ENCODE data around the gene NUDC. TPM values are rescaled to one million over a fixed set of nuclear protein-coding genes. Genes with fewer than 3 reads are reported as not detected.
"Not testable (repeated sequence)": the region's sequence is repeated elsewhere in the genome, so short reads cannot be mapped to it uniquely, and the experiment has no call there.

The NUDC gene
- total and polyA plus RNA-seq, 2 of the 13 experiments (the other 11 are each of a cell fraction or from before 2014, with no cell fraction given), result 34.7 to 104 TPM

GRCh38 chr1:26879793-26880192 lies 41.8 kb upstream of the NUDC start (continued):
- no peak for TF ChIP-seq ZNF891 (CRISPR knock-in tag; IDR thresholded peaks at IDR 0.05)

GRCh38 chr1:26881611-26882010 lies 39.9 kb upstream of the NUDC start:
- H3K9me3 ChIP-seq (ENCODE audit: low read length); H3K27me3 ChIP-seq (ENCODE audit: control insufficient read depth in 1 of 2, insufficient read depth in 2 of 2, low read length in 2 of 2); H3K4me2 ChIP-seq (ENCODE audit: low read depth, low read length); BruUV-seq (replicated peaks); H3K4me3 ChIP-seq (replicated peaks in 1 of 3; ENCODE audit: insufficient read depth in 1 of 3, low read depth in 2 of 3, low read length in 3 of 3); H2AFZ ChIP-seq (ENCODE audit: low read length); intact Hi-C loops (cut with micrococcal nuclease; ENCODE audit: unreplicated experiment); H3K9ac ChIP-seq (ENCODE audit: insufficient read depth, low read depth, low read length); H4K20me1 ChIP-seq (ENCODE audit: insufficient read depth, low read length); in situ Hi-C loops (cut with HindIII; ENCODE audit: extremely low pct_ligation_motif_present, low pct_unique_long_range_greater_than_20kb); H3K79me2 ChIP-seq (ENCODE audit: insufficient read depth, low read length); CTCF ChIA-PET (ENCODE audit: low intra/inter-chr PET ratio, low total read pairs); TF ChIP-seq EP300 (CRISPR knock-in tag; IDR thresholded peaks at IDR 0.05; ENCODE audit: borderline replicate concordance): not testable (repeated sequence)
- peak overlapping the region; percentile 26 for H3K27ac ChIP-seq (ENCODE audit: extremely low read length, insufficient read depth, low read length)
- WGBS (ENCODE audit: low lambda C conversion rate), result 55% methylated on average over 5 of the region's 6 CpGs
- POLR2A ChIA-PET, result interaction anchor here (0.7 to 3.5 kb wide), 10 partner anchors 8 to 110 kb away, joined by 3 to 23 read pairs (median 8); partner anchors contain the start of genes GPATCH3, GPN2 and NR0B2
- H3K36me3 ChIP-seq (replicated peaks in 1 of 2; ENCODE audit: control insufficient read depth in 1 of 2, insufficient read depth in 2 of 2, low read length in 2 of 2), result peaks cover 20 to 62% of the 10 kb centered on the region in 2 experiments
- DNase-seq (ENCODE audit: low spot score) (peak; percentile 48), ATAC-seq (peak; percentile 66), FAIRE-seq (peak; percentile 46)
- peaks cover 45% of the 10 kb centered on the region for H3K4me1 ChIP-seq (ENCODE audit: insufficient read depth, low read length)
- TF ChIP-seq DPF2 (CRISPR knock-in tag; IDR thresholded peaks at IDR 0.05; ENCODE audit: borderline replicate concordance, low read depth), result peak; percentile 52; the same call in 1 of the 2 replicates
- TF ChIP-seq KDM5B (CRISPR knock-in tag; IDR thresholded peaks at IDR 0.05; ENCODE audit: borderline replicate concordance), result 0 out of 2 replicates have a peak, but pooled peaks have one; percentile 25
- TF ChIP-seq EP300 (IDR thresholded peaks at IDR 0.05; ENCODE audit: low read depth in 2 of 2, low read length in 2 of 2), result peak in 1 of 2 experiments; percentile 49; a peak in 1 of 4 replicates
- peak; percentile 100 for TF ChIP-seq ZNF770 (CRISPR knock-in tag; IDR thresholded peaks at IDR 0.05)
- TF ChIP-seq, protein P1, sequence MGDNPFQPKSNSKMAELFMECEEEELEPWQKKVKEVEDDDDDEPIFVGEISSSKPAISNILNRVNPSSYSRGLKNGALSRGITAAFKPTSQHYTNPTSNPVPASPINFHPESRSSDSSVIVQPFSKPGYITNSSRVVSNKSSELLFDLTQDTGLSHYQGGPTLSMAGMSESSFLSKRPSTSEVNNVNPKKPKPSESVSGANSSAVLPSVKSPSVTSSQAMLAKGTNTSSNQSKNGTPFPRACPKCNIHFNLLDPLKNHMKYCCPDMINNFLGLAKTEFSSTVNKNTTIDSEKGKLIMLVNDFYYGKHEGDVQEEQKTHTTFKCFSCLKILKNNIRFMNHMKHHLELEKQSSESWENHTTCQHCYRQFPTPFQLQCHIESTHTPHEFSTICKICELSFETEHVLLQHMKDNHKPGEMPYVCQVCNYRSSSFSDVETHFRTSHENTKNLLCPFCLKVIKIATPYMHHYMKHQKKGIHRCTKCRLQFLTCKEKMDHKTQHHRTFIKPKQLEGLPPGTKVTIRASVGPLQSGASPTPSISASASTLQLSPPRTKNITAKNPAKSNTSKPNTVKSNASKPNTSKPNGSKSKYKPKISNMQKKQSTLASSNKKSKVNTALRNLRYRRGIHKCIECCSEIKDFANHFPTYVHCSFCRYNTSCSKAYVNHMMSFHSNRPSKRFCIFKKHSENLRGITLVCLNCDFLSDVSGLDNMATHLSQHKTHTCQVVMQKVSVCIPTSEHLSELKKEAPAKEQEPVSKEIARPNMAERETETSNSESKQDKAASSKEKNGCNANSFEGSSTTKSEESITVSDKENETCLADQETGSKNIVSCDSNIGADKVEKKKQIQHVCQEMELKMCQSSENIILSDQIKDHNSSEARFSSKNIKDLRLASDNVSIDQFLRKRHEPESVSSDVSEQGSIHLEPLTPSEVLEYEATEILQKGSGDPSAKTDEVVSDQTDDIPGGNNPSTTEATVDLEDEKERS (CRISPR knock-in tag; IDR thresholded peaks at IDR 0.05), result peak; percentile 83
- TF ChIP-seq ZNF331 (CRISPR knock-in tag; IDR thresholded peaks at IDR 0.05), result 0 out of 2 replicates have a peak, but pooled peaks have one; percentile 33
- peak; percentile 84 for TF ChIP-seq SKI (IDR thresholded peaks at IDR 0.05; ENCODE audit: partially characterized antibody)
- TF ChIP-seq NAIF1 (CRISPR knock-in tag; IDR thresholded peaks at IDR 0.05; ENCODE audit: borderline replicate concordance), result peak; percentile 93; the same call in 1 of the 2 replicates
- TF ChIP-seq RXRA (CRISPR knock-in tag; IDR thresholded peaks at IDR 0.05), result peak; percentile 84
- peak; percentile 54 for TF ChIP-seq ERF (CRISPR knock-in tag; IDR thresholded peaks at IDR 0.05)

Measured in HepG2 (cell line).